Fibroblast of pulmonary artery (primary cell): Measurements from ENCODE around the gene OLIG2.

Experiments
- DNase-seq: peaks from one replicate; pipeline ENCODE4 v3.0.0-alpha.2; 2010; ENCODE audit warnings: low read depth
- H3K4me3 ChIP-seq: replicated peaks from 2 replicates; pipeline ENCODE4 v1.5.1; 2011; ENCODE audit warnings: low read depth, mild to moderate bottlenecking, control low read depth, low read length, moderate library complexity
- TF ChIP-seq, protein P1 (sequence below): IDR thresholded peaks from 2 replicates; pipeline ENCODE4 v1.5.1; 2011; ENCODE audit warnings: mild to moderate bottlenecking, control low read depth, low read length, inconsistent platforms; ENCODE audit errors: missing control alignments

OLIG2 gene

GRCh38 chr21:33011462-33011861 is 14.3 kb upstream of the OLIG2 start:
- TF ChIP-seq, protein P1, sequence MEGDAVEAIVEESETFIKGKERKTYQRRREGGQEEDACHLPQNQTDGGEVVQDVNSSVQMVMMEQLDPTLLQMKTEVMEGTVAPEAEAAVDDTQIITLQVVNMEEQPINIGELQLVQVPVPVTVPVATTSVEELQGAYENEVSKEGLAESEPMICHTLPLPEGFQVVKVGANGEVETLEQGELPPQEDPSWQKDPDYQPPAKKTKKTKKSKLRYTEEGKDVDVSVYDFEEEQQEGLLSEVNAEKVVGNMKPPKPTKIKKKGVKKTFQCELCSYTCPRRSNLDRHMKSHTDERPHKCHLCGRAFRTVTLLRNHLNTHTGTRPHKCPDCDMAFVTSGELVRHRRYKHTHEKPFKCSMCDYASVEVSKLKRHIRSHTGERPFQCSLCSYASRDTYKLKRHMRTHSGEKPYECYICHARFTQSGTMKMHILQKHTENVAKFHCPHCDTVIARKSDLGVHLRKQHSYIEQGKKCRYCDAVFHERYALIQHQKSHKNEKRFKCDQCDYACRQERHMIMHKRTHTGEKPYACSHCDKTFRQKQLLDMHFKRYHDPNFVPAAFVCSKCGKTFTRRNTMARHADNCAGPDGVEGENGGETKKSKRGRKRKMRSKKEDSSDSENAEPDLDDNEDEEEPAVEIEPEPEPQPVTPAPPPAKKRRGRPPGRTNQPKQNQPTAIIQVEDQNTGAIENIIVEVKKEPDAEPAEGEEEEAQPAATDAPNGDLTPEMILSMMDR: no peak
- peak; percentile 48 for DNase-seq
- H3K4me3 ChIP-seq: no peak overlapping the region

DNA sequence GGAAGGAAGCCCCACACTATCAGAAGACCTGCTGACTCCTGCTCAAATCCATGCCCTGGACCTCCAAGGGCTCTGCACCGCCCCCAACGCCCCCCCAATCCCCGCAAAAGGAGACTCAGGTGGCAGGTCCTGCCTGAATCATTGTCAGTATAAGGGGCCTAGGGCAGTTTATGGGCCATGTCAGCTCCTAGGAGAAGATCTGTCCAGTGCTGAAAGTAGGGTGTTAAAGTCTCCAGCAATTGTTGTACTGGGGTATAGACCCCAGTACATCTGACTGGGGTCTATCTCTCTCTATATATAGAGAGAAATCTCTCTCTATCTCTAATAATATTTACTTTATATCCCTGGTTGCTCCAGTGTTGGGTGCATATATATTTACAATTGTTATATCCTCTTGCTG is 12.1 kb upstream of the OLIG2 start:
- no peak for DNase-seq
- TF ChIP-seq, protein P1: no peak
- no peak overlapping the region for H3K4me3 ChIP-seq

DNA sequence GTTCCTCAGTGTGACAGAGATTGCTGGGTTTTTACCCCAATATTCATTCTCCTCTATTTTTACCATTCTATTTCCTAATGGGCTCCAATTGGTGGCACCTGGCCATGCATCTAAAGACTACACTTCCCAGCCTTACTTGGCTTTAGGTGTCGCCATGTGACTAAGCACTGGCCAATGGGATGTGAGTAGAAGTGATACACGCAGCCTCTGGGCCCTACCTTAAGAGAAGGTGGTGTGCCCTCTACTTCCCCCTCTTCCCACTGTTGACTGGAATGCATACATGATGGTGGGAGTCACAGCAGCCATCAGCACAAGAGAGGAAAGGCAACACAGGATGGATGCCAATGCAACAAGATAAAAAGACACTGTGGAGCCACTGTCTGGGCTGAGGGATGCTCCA is 11.4 kb upstream of the OLIG2 start:
- H3K4me3 ChIP-seq: no peak overlapping the region
- TF ChIP-seq, protein P1: no peak
- no peak for DNase-seq

DNA sequence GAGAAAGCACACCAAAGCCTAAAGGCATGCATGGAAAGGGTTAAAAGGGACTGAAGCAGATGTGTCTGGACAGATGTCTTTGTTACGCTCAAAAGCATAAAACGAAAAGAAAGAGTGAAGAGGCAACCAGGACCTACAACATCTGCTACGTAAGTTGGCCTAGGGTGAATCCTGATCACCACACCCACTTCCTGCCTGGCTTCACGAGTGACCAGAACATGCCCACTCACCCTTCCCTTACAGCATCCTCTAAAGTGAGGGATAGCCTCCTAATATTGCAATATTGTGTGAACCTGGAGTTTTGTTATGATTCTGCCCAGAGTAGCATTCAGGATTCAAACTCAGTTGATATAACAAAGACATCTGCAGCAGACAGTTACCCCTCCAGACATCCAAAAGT is 10.6 kb upstream of the OLIG2 start:
- H3K4me3 ChIP-seq: no peak overlapping the region
- TF ChIP-seq, protein P1: no peak
- DNase-seq: no peak

GRCh38 chr21:33015756-33016155 is 10.0 kb upstream of the OLIG2 start:
- DNase-seq: no peak
- TF ChIP-seq, protein P1: no peak
- H3K4me3 ChIP-seq: no peak overlapping the region

DNA sequence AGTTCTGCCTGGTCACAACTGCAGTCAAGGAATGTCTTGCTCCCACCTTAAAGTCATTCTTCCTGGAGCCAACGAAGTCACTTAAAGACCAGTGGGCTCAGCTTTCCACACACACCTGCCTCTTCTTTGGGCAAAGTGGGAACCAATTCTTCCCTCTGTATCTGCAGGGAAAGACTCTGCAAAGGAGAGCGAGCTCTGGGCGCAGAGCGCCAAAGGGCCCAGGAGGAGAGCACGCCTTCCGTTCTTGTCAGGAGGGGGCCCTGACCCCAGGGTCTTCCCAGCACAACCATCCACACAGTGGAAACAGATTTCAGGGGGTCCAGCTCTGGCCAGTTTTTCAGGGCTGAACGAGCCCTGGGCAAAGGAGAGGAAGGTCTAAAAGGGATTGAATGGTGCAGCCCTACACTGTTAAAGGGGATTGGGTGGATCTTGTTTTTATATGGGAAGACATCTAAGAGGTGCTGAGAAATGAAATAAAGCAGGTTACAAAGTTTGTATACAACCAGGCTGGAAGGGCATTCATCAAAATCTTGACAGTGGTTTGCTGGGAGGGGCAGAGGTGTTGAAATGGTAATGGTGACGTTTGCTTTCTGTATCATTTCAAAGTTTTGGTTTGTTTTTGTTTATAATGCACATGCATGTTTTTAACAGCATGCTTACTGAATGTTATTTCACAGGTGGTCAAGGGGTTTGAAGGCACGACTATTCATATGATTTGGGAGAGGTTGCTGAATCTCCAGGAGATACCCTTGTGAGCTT is 6.8 kb upstream of the OLIG2 start:
- H3K4me3 ChIP-seq: no peak overlapping the region
- DNase-seq: no peak
- TF ChIP-seq, protein P1: no peak

DNA sequence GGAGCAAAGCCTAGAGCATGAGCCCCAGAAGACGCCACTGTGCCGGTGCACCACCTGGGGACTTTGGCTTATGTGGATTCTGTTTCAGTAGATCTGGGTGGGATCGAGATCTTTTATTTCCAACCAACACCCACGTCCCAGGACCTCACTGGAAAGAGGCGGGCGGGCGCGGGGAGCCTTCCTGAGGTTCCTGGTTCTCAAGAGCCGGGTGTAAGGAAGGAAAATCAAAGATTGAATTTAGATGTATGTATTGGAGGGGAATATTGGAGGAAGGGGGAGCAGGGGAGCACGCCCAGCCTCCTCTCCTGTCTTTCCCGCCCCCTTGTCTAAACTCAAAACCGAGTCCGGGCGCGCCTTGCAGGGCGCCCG is 6.2 kb upstream of the OLIG2 start:
- no peak overlapping the region for H3K4me3 ChIP-seq
- no peak for DNase-seq

More for the DNA sequence above, 6.2 kb upstream of the OLIG2 start:
- TF ChIP-seq, protein P1: no peak
